Measurements from ENCODE around the gene KRR1.
"Not testable (repeated sequence)": the region's sequence is repeated elsewhere in the genome, so short reads cannot be mapped to it uniquely, and the experiment has no call there.

KRR1 gene

GRCh38 chr12:75491169-75491568, 20.2 kb downstream of the KRR1 start:
- Histone ChIP-seq H3K9ac (ENCODE audit: low read depth in 1 of 2, low read length in 2 of 2) (no peak overlapping the region), H3K4me3 (ENCODE audit: low read length in 2 of 2) (no peak overlapping the region), H3K4me1 (ENCODE audit: control insufficient read depth in 2 of 2, insufficient read depth in 2 of 2, low read length in 2 of 2) (no peaks in the 10 kb centered on the region), H3K9me3 (ENCODE audit: control insufficient read depth in 2 of 2, low read length in 2 of 2) (no peaks in the 10 kb centered on the region), H3K27me3 (ENCODE audit: control insufficient read depth in 2 of 2, insufficient read depth in 2 of 2, low read length in 2 of 2) (no peaks in the 10 kb centered on the region), H3K36me3 (ENCODE audit: control insufficient read depth in 2 of 2, insufficient read depth in 2 of 2, low read length in 2 of 2) (peaks cover under 1 to 4% of the 10 kb centered on the region in 2 donors), H3K27ac (ENCODE audit: low read depth in 2 of 2, low read length in 2 of 2) (no peak overlapping the region)

- Histone ChIP-seq H3K36me3 (ENCODE audit: control insufficient read depth in 2 of 2, insufficient read depth in 2 of 2, low read length in 2 of 2) (no peaks in the 10 kb centered on the region), H3K4me3 (ENCODE audit: low read length in 2 of 2) (no peak overlapping the region), H3K9me3 (ENCODE audit: control insufficient read depth in 2 of 2, low read length in 2 of 2) (no peaks in the 10 kb centered on the region), H3K27me3 (ENCODE audit: control insufficient read depth in 2 of 2, insufficient read depth in 2 of 2, low read length in 2 of 2) (no peaks in the 10 kb centered on the region), H3K4me1 (ENCODE audit: control insufficient read depth in 2 of 2, insufficient read depth in 2 of 2, low read length in 2 of 2) (no peaks in the 10 kb centered on the region), H3K27ac (ENCODE audit: low read depth in 2 of 2, low read length in 2 of 2) (no peak overlapping the region), H3K9ac (ENCODE audit: low read depth in 1 of 2, low read length in 2 of 2) (no peak overlapping the region)
Measured at GRCh38 chr12:75489613-75490210, 21.7 kb downstream of the KRR1 start.

GRCh38 chr12:75489187-75489586, 22.2 kb downstream of the KRR1 start:
- Histone ChIP-seq H3K27me3 (ENCODE audit: control insufficient read depth in 2 of 2, insufficient read depth in 2 of 2, low read length in 2 of 2) (no peaks in the 10 kb centered on the region), H3K9ac (ENCODE audit: low read depth in 1 of 2, low read length in 2 of 2) (no peak overlapping the region), H3K9me3 (ENCODE audit: control insufficient read depth in 2 of 2, low read length in 2 of 2) (no peaks in the 10 kb centered on the region), H3K27ac (ENCODE audit: low read depth in 2 of 2, low read length in 2 of 2) (no peak overlapping the region), H3K4me1 (ENCODE audit: control insufficient read depth in 2 of 2, insufficient read depth in 2 of 2, low read length in 2 of 2) (no peaks in the 10 kb centered on the region), H3K36me3 (ENCODE audit: control insufficient read depth in 2 of 2, insufficient read depth in 2 of 2, low read length in 2 of 2) (no peaks in the 10 kb centered on the region), H3K4me3 (ENCODE audit: low read length in 2 of 2) (no peak overlapping the region)

GRCh38 chr12:75488553-75488952, 22.9 kb downstream of the KRR1 start:
- H3K4me3 ChIP-seq (ENCODE audit: low read length in 2 of 2) = no peak overlapping the region
- no peaks in the 10 kb centered on the region for H3K9me3 ChIP-seq (ENCODE audit: control insufficient read depth in 2 of 2, low read length in 2 of 2)
- no peaks in the 10 kb centered on the region for H3K36me3 ChIP-seq (ENCODE audit: control insufficient read depth in 2 of 2, insufficient read depth in 2 of 2, low read length in 2 of 2)
- H3K27ac ChIP-seq (ENCODE audit: low read depth in 2 of 2, low read length in 2 of 2) = no peak overlapping the region
- H3K27me3 ChIP-seq (ENCODE audit: control insufficient read depth in 2 of 2, insufficient read depth in 2 of 2, low read length in 2 of 2) = no peaks in the 10 kb centered on the region
- H3K4me1 ChIP-seq (ENCODE audit: control insufficient read depth in 2 of 2, insufficient read depth in 2 of 2, low read length in 2 of 2) = no peaks in the 10 kb centered on the region
- H3K9ac ChIP-seq (ENCODE audit: low read depth in 1 of 2, low read length in 2 of 2) = no peak overlapping the region

- no peaks in the 10 kb centered on the region for H3K27me3 ChIP-seq (ENCODE audit: control insufficient read depth in 2 of 2, insufficient read depth in 2 of 2, low read length in 2 of 2)
- H3K36me3 ChIP-seq (ENCODE audit: control insufficient read depth in 2 of 2, insufficient read depth in 2 of 2, low read length in 2 of 2) = no peaks in the 10 kb centered on the region
Measured at GRCh38 chr12:75487308-75487707, 24.1 kb downstream of the KRR1 start.

GRCh38 chr12:75484450-75484849, 27.0 kb downstream of the KRR1 start:
- not testable (repeated sequence) for H3K4me1 ChIP-seq (ENCODE audit: control insufficient read depth in 2 of 2, insufficient read depth in 2 of 2, low read length in 2 of 2); H3K4me3 ChIP-seq (ENCODE audit: low read length in 2 of 2); H3K27ac ChIP-seq (ENCODE audit: low read depth in 2 of 2, low read length in 2 of 2)

More at GRCh38 chr12:75487308-75487707, 24.1 kb downstream of the KRR1 start:
- Histone ChIP-seq H3K9me3 (ENCODE audit: control insufficient read depth in 2 of 2, low read length in 2 of 2) (no peaks in the 10 kb centered on the region), H3K4me1 (ENCODE audit: control insufficient read depth in 2 of 2, insufficient read depth in 2 of 2, low read length in 2 of 2) (no peaks in the 10 kb centered on the region), H3K9ac (ENCODE audit: low read depth in 1 of 2, low read length in 2 of 2) (no peak overlapping the region), H3K4me3 (ENCODE audit: low read length in 2 of 2) (no peak overlapping the region), H3K27ac (ENCODE audit: low read depth in 2 of 2, low read length in 2 of 2) (no peak overlapping the region)

GRCh38 chr12:75483431-75483830, 28.0 kb downstream of the KRR1 start:
- Histone ChIP-seq H3K36me3 (ENCODE audit: control insufficient read depth in 2 of 2, insufficient read depth in 2 of 2, low read length in 2 of 2) (no peaks in the 10 kb centered on the region), H3K27ac (ENCODE audit: low read depth in 2 of 2, low read length in 2 of 2) (no peak overlapping the region), H3K4me3 (ENCODE audit: low read length in 2 of 2) (peak overlapping the region in 1 of 2 donors; percentile 23), H3K9ac (ENCODE audit: low read depth in 1 of 2, low read length in 2 of 2) (no peak overlapping the region), H3K4me1 (ENCODE audit: control insufficient read depth in 2 of 2, insufficient read depth in 2 of 2, low read length in 2 of 2) (peaks cover 0 to 6% of the 10 kb centered on the region in 2 donors), H3K9me3 (ENCODE audit: control insufficient read depth in 2 of 2, low read length in 2 of 2) (no peaks in the 10 kb centered on the region), H3K27me3 (ENCODE audit: control insufficient read depth in 2 of 2, insufficient read depth in 2 of 2, low read length in 2 of 2) (no peaks in the 10 kb centered on the region)

More at GRCh38 chr12:75484450-75484849, 27.0 kb downstream of the KRR1 start:
- not testable (repeated sequence) for H3K9me3 ChIP-seq (ENCODE audit: control insufficient read depth in 2 of 2, low read length in 2 of 2); H3K27me3 ChIP-seq (ENCODE audit: control insufficient read depth in 2 of 2, insufficient read depth in 2 of 2, low read length in 2 of 2); H3K36me3 ChIP-seq (ENCODE audit: control insufficient read depth in 2 of 2, insufficient read depth in 2 of 2, low read length in 2 of 2); H3K9ac ChIP-seq (ENCODE audit: low read depth in 1 of 2, low read length in 2 of 2)

GRCh38 chr12:75482646-75483045, 28.8 kb downstream of the KRR1 start:
- no peaks in the 10 kb centered on the region for H3K9me3 ChIP-seq (ENCODE audit: control insufficient read depth in 2 of 2, low read length in 2 of 2)
- peak overlapping the region in 1 of 2 donors; percentile 80 for H3K27ac ChIP-seq (ENCODE audit: low read depth in 2 of 2, low read length in 2 of 2)
- peak overlapping the region in 1 of 2 donors; percentile 74 for H3K4me3 ChIP-seq (ENCODE audit: low read length in 2 of 2)
- no peaks in the 10 kb centered on the region for H3K27me3 ChIP-seq (ENCODE audit: control insufficient read depth in 2 of 2, insufficient read depth in 2 of 2, low read length in 2 of 2)
- H3K9ac ChIP-seq (ENCODE audit: low read depth in 1 of 2, low read length in 2 of 2) = no peak overlapping the region
- H3K4me1 ChIP-seq (ENCODE audit: control insufficient read depth in 2 of 2, insufficient read depth in 2 of 2, low read length in 2 of 2) = peaks cover 0 to 6% of the 10 kb centered on the region in 2 donors
- no peaks in the 10 kb centered on the region for H3K36me3 ChIP-seq (ENCODE audit: control insufficient read depth in 2 of 2, insufficient read depth in 2 of 2, low read length in 2 of 2)

GRCh38 chr12:75481774-75482173, 29.6 kb downstream of the KRR1 start:
- Histone ChIP-seq H3K4me1 (ENCODE audit: control insufficient read depth in 2 of 2, insufficient read depth in 2 of 2, low read length in 2 of 2) (peaks cover 0 to 6% of the 10 kb centered on the region in 2 donors), H3K27me3 (ENCODE audit: control insufficient read depth in 2 of 2, insufficient read depth in 2 of 2, low read length in 2 of 2) (no peaks in the 10 kb centered on the region), H3K27ac (ENCODE audit: low read depth in 2 of 2, low read length in 2 of 2) (peak overlapping the region; percentile 72 to 80), H3K36me3 (ENCODE audit: control insufficient read depth in 2 of 2, insufficient read depth in 2 of 2, low read length in 2 of 2) (no peaks in the 10 kb centered on the region), H3K9me3 (ENCODE audit: control insufficient read depth in 2 of 2, low read length in 2 of 2) (no peaks in the 10 kb centered on the region), H3K4me3 (ENCODE audit: low read length in 2 of 2) (peak overlapping the region; percentile 65 to 74), H3K9ac (ENCODE audit: low read depth in 1 of 2, low read length in 2 of 2) (peak overlapping the region in 1 of 2 donors; percentile 48)

GRCh38 chr12:75481013-75481705, 30.2 kb downstream of the KRR1 start:
- Histone ChIP-seq H3K9ac (ENCODE audit: low read depth in 1 of 2, low read length in 2 of 2) (peak overlapping the region; percentile 26 to 64), H3K4me1 (ENCODE audit: control insufficient read depth in 2 of 2, insufficient read depth in 2 of 2, low read length in 2 of 2) (peaks cover 0 to 6% of the 10 kb centered on the region in 2 donors), H3K36me3 (ENCODE audit: control insufficient read depth in 2 of 2, insufficient read depth in 2 of 2, low read length in 2 of 2) (no peaks in the 10 kb centered on the region), H3K9me3 (ENCODE audit: control insufficient read depth in 2 of 2, low read length in 2 of 2) (no peaks in the 10 kb centered on the region), H3K27me3 (ENCODE audit: control insufficient read depth in 2 of 2, insufficient read depth in 2 of 2, low read length in 2 of 2) (no peaks in the 10 kb centered on the region), H3K27ac (ENCODE audit: low read depth in 2 of 2, low read length in 2 of 2) (peak overlapping the region; percentile 72 to 80), H3K4me3 (ENCODE audit: low read length in 2 of 2) (peak overlapping the region; percentile 65 to 74)
